ENCODE data around the gene CHKB. TPM values are rescaled to one million over a fixed set of nuclear protein-coding genes. Genes with fewer than 3 reads are reported as not detected.

CHKB gene
- total RNA-seq, 5 donors from 2014 or later (not counting 1 experiment from before 2014, with no cell fraction given) = 151 to 209 (median 203) TPM

- 85% methylated on average over 23 of the region's 26 CpGs for WGBS (ENCODE audit: insufficient coverage)
- H3K9me3 Mint-ChIP-seq = no peaks in the 10 kb centered on the region
- Histone ChIP-seq H3K36me3 (ENCODE audit: control insufficient read depth in 2 of 2, extremely low read depth in 1 of 2, insufficient read depth in 1 of 2, low read length in 1 of 2) (peaks cover 26 to 42% of the 10 kb centered on the region in 2 donors), H3K4me3 (ENCODE audit: control insufficient read depth in 1 of 2, extremely low read depth in 1 of 2, low read length in 1 of 2) (no peak overlapping the region), H3K9me3 (no peaks in the 10 kb centered on the region), H3K4me1 (ENCODE audit: control insufficient read depth in 1 of 2, extremely low read depth in 1 of 2, insufficient read depth in 2 of 2, low read length in 2 of 2) (no peaks in the 10 kb centered on the region), H3K27me3 (replicated peaks in 1 of 2; ENCODE audit: control insufficient read depth in 2 of 2, extremely low read depth in 1 of 2, insufficient read depth in 2 of 2, low read length in 1 of 2) (no peaks in the 10 kb centered on the region), H3K27ac (ENCODE audit: low read length) (no peak overlapping the region)
- CTCF ChIA-PET = no interaction called here
- no peak overlapping the region for H3K27ac Mint-ChIP-seq
- no peaks in the 10 kb centered on the region for H3K27me3 Mint-ChIP-seq
- H3K4me3 Mint-ChIP-seq = no peak overlapping the region
- DNase-seq (no peak), ATAC-seq (replicated peaks in 1 of 4) (no peak)
- H3K36me3 Mint-ChIP-seq = peaks cover 30% of the 10 kb centered on the region
- no peaks in the 10 kb centered on the region for H3K4me1 Mint-ChIP-seq
- POLR2A ChIA-PET = no interaction called here
Measured at GRCh38 chr22:50571264-50572175, 11.1 kb downstream of the CHKB start.

GRCh38 chr22:50570861-50571260 is 11.8 kb downstream of the CHKB start:
- no peaks in the 10 kb centered on the region for H3K9me3 ChIP-seq

GRCh38 chr22:50569896-50570535 is 12.6 kb downstream of the CHKB start:
- Histone ChIP-seq H3K36me3 (ENCODE audit: control insufficient read depth in 2 of 2, extremely low read depth in 1 of 2, insufficient read depth in 1 of 2, low read length in 1 of 2) (peaks cover 18 to 42% of the 10 kb centered on the region in 2 donors), H3K9me3 (no peaks in the 10 kb centered on the region), H3K27ac (ENCODE audit: low read length) (no peak overlapping the region), H3K27me3 (replicated peaks in 1 of 2; ENCODE audit: control insufficient read depth in 2 of 2, extremely low read depth in 1 of 2, insufficient read depth in 2 of 2, low read length in 1 of 2) (peaks cover 0 to 2% of the 10 kb centered on the region in 2 experiments), H3K4me3 (ENCODE audit: control insufficient read depth in 1 of 2, extremely low read depth in 1 of 2, low read length in 1 of 2) (no peak overlapping the region), H3K4me1 (ENCODE audit: control insufficient read depth in 1 of 2, extremely low read depth in 1 of 2, insufficient read depth in 2 of 2, low read length in 2 of 2) (no peaks in the 10 kb centered on the region)
- ATAC-seq (replicated peaks in 1 of 4) (no peak), DNase-seq (no peak)
- H3K4me1 Mint-ChIP-seq = no peaks in the 10 kb centered on the region
- H3K27ac Mint-ChIP-seq = no peak overlapping the region
- ChIA-PET CTCF (no interaction called here), POLR2A (no interaction called here)
- H3K9me3 Mint-ChIP-seq = no peaks in the 10 kb centered on the region
- 91% methylated on average over 12 of the region's 13 CpGs for WGBS (ENCODE audit: insufficient coverage)
- H3K36me3 Mint-ChIP-seq = peaks cover 27% of the 10 kb centered on the region
- no peaks in the 10 kb centered on the region for H3K27me3 Mint-ChIP-seq
- no peak overlapping the region for H3K4me3 Mint-ChIP-seq

More at GRCh38 chr22:50570861-50571260, 11.8 kb downstream of the CHKB start:
- H3K4me1 ChIP-seq (ENCODE audit: control insufficient read depth in 1 of 2, extremely low read depth in 1 of 2, insufficient read depth in 2 of 2, low read length in 2 of 2) = no peaks in the 10 kb centered on the region
- H3K4me1 Mint-ChIP-seq = no peaks in the 10 kb centered on the region
- 95% methylated on average over 11 of the region's 12 CpGs for WGBS (ENCODE audit: insufficient coverage)
- peaks cover 30% of the 10 kb centered on the region for H3K36me3 Mint-ChIP-seq
- no peak for ATAC-seq (replicated peaks in 1 of 4)
- no peak for DNase-seq
- no peak overlapping the region for H3K4me3 ChIP-seq (ENCODE audit: control insufficient read depth in 1 of 2, extremely low read depth in 1 of 2, low read length in 1 of 2)
- H3K27ac Mint-ChIP-seq = no peak overlapping the region
- H3K4me3 Mint-ChIP-seq = no peak overlapping the region
- peaks cover 21 to 42% of the 10 kb centered on the region in 2 donors for H3K36me3 ChIP-seq (ENCODE audit: control insufficient read depth in 2 of 2, extremely low read depth in 1 of 2, insufficient read depth in 1 of 2, low read length in 1 of 2)
- no peaks in the 10 kb centered on the region for H3K9me3 Mint-ChIP-seq
- no peaks in the 10 kb centered on the region for H3K27me3 Mint-ChIP-seq
- no peaks in the 10 kb centered on the region for H3K27me3 ChIP-seq (replicated peaks in 1 of 2; ENCODE audit: control insufficient read depth in 2 of 2, extremely low read depth in 1 of 2, insufficient read depth in 2 of 2, low read length in 1 of 2)
- ChIA-PET CTCF (interaction anchor here in 1 of 2 donors (0.6 kb wide), 1 partner anchor 17 kb away, joined by 3 read pairs; no protein-coding TSS in a partner anchor), POLR2A (no interaction called here)
- H3K27ac ChIP-seq (ENCODE audit: low read length) = no peak overlapping the region

- no peak for DNase-seq
- Mint-ChIP-seq H3K9me3 (no peaks in the 10 kb centered on the region), H3K27me3 (no peaks in the 10 kb centered on the region), H3K4me1 (no peaks in the 10 kb centered on the region), H3K36me3 (peaks cover 27% of the 10 kb centered on the region), H3K27ac (no peak overlapping the region), H3K4me3 (no peak overlapping the region)
- H3K4me3 ChIP-seq (ENCODE audit: control insufficient read depth in 1 of 2, extremely low read depth in 1 of 2, low read length in 1 of 2) = no peak overlapping the region
- no peaks in the 10 kb centered on the region for H3K4me1 ChIP-seq (ENCODE audit: control insufficient read depth in 1 of 2, extremely low read depth in 1 of 2, insufficient read depth in 2 of 2, low read length in 2 of 2)
- no peak for ATAC-seq (replicated peaks in 1 of 4)
- WGBS (ENCODE audit: insufficient coverage) = 98% methylated on average over 6 of the region's 8 CpGs
- peaks cover 0 to 2% of the 10 kb centered on the region in 2 experiments for H3K27me3 ChIP-seq (replicated peaks in 1 of 2; ENCODE audit: control insufficient read depth in 2 of 2, extremely low read depth in 1 of 2, insufficient read depth in 2 of 2, low read length in 1 of 2)
- CTCF ChIA-PET = no interaction called here
- H3K9me3 ChIP-seq = no peaks in the 10 kb centered on the region
- POLR2A ChIA-PET = interaction anchor here in 1 of 2 donors (0.5 kb wide), 1 partner anchor 79 kb away, joined by 3 read pairs; no protein-coding TSS in a partner anchor
- H3K36me3 ChIP-seq (ENCODE audit: control insufficient read depth in 2 of 2, extremely low read depth in 1 of 2, insufficient read depth in 1 of 2, low read length in 1 of 2) = peaks cover 18 to 40% of the 10 kb centered on the region in 2 donors
- H3K27ac ChIP-seq (ENCODE audit: low read length) = no peak overlapping the region
Measured at GRCh38 chr22:50569041-50569459, 13.6 kb downstream of the CHKB start.

- Mint-ChIP-seq H3K9me3 (no peaks in the 10 kb centered on the region), H3K27ac (no peak overlapping the region), H3K4me1 (peaks cover 0 to 3% (median 3%) of the 10 kb centered on the region in 3 donors), H3K27me3 (no peaks in the 10 kb centered on the region), H3K4me3 (no peak overlapping the region), H3K36me3 (peaks cover 27% of the 10 kb centered on the region)
- no peak overlapping the region for H3K27ac ChIP-seq (ENCODE audit: low read length)
- H3K4me1 ChIP-seq (ENCODE audit: control insufficient read depth in 1 of 2, extremely low read depth in 1 of 2, insufficient read depth in 2 of 2, low read length in 2 of 2) = peaks cover 0 to 2% of the 10 kb centered on the region in 2 experiments
- no peaks in the 10 kb centered on the region for H3K9me3 ChIP-seq
- ChIA-PET POLR2A (interaction anchor here in 1 of 2 donors (0.5 kb wide), 1 partner anchor 78 kb away, joined by 3 read pairs; no protein-coding TSS in a partner anchor), CTCF (no interaction called here)
- peaks cover 14 to 39% of the 10 kb centered on the region in 2 donors for H3K36me3 ChIP-seq (ENCODE audit: control insufficient read depth in 2 of 2, extremely low read depth in 1 of 2, insufficient read depth in 1 of 2, low read length in 1 of 2)
- peaks cover 0 to 2% of the 10 kb centered on the region in 2 experiments for H3K27me3 ChIP-seq (replicated peaks in 1 of 2; ENCODE audit: control insufficient read depth in 2 of 2, extremely low read depth in 1 of 2, insufficient read depth in 2 of 2, low read length in 1 of 2)
- no peak for ATAC-seq (replicated peaks in 1 of 4)
- no peak overlapping the region for H3K4me3 ChIP-seq (ENCODE audit: control insufficient read depth in 1 of 2, extremely low read depth in 1 of 2, low read length in 1 of 2)
- no peak for DNase-seq
- 100% methylated on average over 2 of the region's 7 CpGs for WGBS (ENCODE audit: insufficient coverage)
Measured at GRCh38 chr22:50568626-50569025, 14.0 kb downstream of the CHKB start.

- Histone ChIP-seq H3K9me3 (no peaks in the 10 kb centered on the region), H3K4me1 (ENCODE audit: control insufficient read depth in 1 of 2, extremely low read depth in 1 of 2, insufficient read depth in 2 of 2, low read length in 2 of 2) (peaks cover 0 to 10% of the 10 kb centered on the region in 2 experiments), H3K27ac (ENCODE audit: low read length) (no peak overlapping the region), H3K36me3 (ENCODE audit: control insufficient read depth in 2 of 2, extremely low read depth in 1 of 2, insufficient read depth in 1 of 2, low read length in 1 of 2) (peaks cover 14 to 38% of the 10 kb centered on the region in 2 donors), H3K27me3 (replicated peaks in 1 of 2; ENCODE audit: control insufficient read depth in 2 of 2, extremely low read depth in 1 of 2, insufficient read depth in 2 of 2, low read length in 1 of 2) (peaks cover 0 to 2% of the 10 kb centered on the region in 2 experiments), H3K4me3 (ENCODE audit: control insufficient read depth in 1 of 2, extremely low read depth in 1 of 2, low read length in 1 of 2) (no peak overlapping the region)
- Mint-ChIP-seq H3K27me3 (no peaks in the 10 kb centered on the region), H3K4me1 (peaks cover 8 to 11% (median 11%) of the 10 kb centered on the region in 3 donors), H3K4me3 (no peak overlapping the region), H3K9me3 (no peaks in the 10 kb centered on the region), H3K27ac (no peak overlapping the region), H3K36me3 (peaks cover 27% of the 10 kb centered on the region)
- ATAC-seq (replicated peaks in 1 of 4) (no peak), DNase-seq (no peak)
- CTCF ChIA-PET = no interaction called here
- POLR2A ChIA-PET = no interaction called here
- 88% methylated on average over 1 of the region's 7 CpGs for WGBS (ENCODE audit: insufficient coverage)
Measured at GRCh38 chr22:50567721-50568252, 14.9 kb downstream of the CHKB start.

All from T-cell (primary cell).